Muscle layer of colon (tissue), 2 donors: ENCODE data around the gene OLFM2.
A peak's percentile ranks its signal among the peaks of the same experiment; 100 is the strongest.
"Not testable (repeated sequence)": the region's sequence is repeated elsewhere in the genome, so short reads cannot be mapped to it uniquely, and the experiment has no call there.

Experiments
- H3K27ac ChIP-seq: one replicate; pipeline ENCODE4 v1.7.0; 2013; ENCODE audit warnings: low read depth, mild to moderate bottlenecking, low read length, moderate library complexity
- H3K27me3 ChIP-seq, 2 donors: one replicate each; pipeline ENCODE4 v1.7.0; 2013; ENCODE audit warnings: low read length in 2 of 2, mild to moderate bottlenecking in 2 of 2; ENCODE audit not compliant: insufficient read depth in 2 of 2, control insufficient read depth in 1 of 2
- H3K36me3 ChIP-seq: one replicate; pipeline ENCODE4 v1.7.0; 2013; ENCODE audit warnings: mild to moderate bottlenecking, low read length; ENCODE audit not compliant: insufficient read depth
- H3K4me1 ChIP-seq: one replicate; pipeline ENCODE4 v1.7.0; 2013; ENCODE audit warnings: mild to moderate bottlenecking, low read length; ENCODE audit not compliant: insufficient read depth
- H3K4me3 ChIP-seq, 2 donors: one replicate each; pipeline ENCODE4 v1.7.0; 2013; ENCODE audit warnings: low read length in 2 of 2, low read depth in 1 of 2, mild to moderate bottlenecking in 1 of 2, moderate library complexity in 1 of 2
- H3K9ac ChIP-seq: one replicate; pipeline ENCODE4 v1.7.0; 2013; ENCODE audit warnings: low read length
- H3K9me3 ChIP-seq: one replicate; pipeline ENCODE4 v1.7.0; 2013; ENCODE audit warnings: mild to moderate bottlenecking, low read length
- donor health status: abdominal sarcoma.
- donor health status: Adenocarcinoma of cecum.

The OLFM2 gene

DNA sequence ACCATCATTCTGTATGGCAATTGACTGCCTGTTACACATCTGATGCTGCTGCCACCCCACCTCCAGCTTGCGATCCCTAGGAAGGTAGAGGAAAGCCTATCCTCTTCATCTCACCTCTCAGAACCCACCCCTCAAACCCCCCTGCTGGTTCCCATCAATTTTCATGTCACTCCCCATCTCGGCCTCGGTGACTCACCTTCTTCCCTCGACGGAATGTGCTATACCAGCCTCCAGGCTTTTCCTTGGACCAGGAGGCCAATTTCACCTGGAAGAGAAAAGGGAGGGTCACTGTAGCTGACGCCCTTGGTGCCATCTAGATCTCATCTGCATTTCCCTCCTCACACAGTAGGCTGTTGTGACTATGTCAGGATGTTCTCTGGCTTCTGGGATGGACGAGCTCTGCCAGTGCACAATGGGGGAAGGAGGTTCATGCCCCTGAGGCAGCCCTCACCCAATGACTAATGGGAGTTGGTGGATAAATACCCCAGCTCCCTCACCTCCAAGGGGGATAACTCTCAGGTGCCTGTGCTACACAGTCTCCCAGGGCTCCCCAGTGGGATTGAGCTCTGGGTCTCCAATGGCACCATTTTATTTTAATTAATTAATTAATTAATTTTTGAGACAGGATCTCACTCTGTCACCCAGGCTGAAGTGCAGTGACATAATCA, 26.4 kb upstream of the OLFM2 start:
- Histone ChIP-seq H3K9me3 (no peaks in the 10 kb centered on the region), H3K4me3 (no peak overlapping the region), H3K4me1 (no peaks in the 10 kb centered on the region), H3K27ac (no peak overlapping the region), H3K27me3 (peaks cover 0 to 11% of the 10 kb centered on the region in 2 donors), H3K9ac (no peak overlapping the region), H3K36me3 (no peaks in the 10 kb centered on the region)

DNA sequence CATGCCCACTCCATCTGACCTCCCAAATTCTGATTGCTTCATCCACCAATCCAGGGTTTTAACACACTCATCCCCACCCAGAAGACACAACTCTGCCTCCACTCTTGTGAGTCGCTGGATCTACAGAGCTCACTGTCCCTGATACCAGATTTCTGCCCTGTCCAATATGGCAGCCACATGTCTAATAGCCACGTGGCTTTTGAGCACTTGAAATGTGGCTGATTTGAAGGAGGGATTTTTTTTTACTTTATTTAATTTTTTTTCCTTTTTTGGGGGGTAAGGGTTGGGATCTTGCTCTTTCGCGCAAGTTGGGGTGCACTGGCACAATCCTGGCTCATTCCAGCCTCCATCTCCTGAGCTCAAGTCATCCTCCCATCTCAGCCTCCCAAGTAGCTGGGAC, 24.8 kb upstream of the OLFM2 start:
- Histone ChIP-seq H3K27me3 (no peaks in the 10 kb centered on the region), H3K9ac (no peak overlapping the region), H3K4me1 (no peaks in the 10 kb centered on the region), H3K27ac (no peak overlapping the region), H3K4me3 (no peak overlapping the region), H3K9me3 (no peaks in the 10 kb centered on the region), H3K36me3 (no peaks in the 10 kb centered on the region)

DNA sequence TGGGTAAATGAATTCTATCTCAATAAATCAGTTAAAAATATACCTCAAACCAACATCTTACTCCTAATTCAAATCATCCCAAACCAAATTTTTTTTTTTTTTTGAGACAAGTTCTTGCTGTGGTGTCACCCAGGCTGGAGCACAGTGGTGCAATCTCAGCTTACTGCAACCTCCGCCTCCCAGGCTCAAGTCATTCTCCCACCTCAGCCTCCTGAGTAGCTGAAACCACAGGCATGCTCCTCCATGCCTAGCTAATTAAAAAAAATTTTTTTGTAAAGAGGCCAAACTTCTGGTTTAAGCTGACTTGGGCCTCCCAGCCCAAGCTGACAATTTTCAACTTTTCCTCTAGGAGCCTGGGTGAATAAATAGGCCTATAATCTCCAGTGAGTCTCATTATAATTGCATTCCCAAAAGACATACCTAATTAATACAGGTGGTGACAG, 22.1 kb upstream of the OLFM2 start:
- H3K27ac ChIP-seq, result no peak overlapping the region
- H3K27me3 ChIP-seq, result no peaks in the 10 kb centered on the region
- H3K9me3 ChIP-seq, result no peaks in the 10 kb centered on the region
- H3K36me3 ChIP-seq, result no peaks in the 10 kb centered on the region
- no peak overlapping the region for H3K9ac ChIP-seq
- no peak overlapping the region for H3K4me3 ChIP-seq
- no peaks in the 10 kb centered on the region for H3K4me1 ChIP-seq

DNA sequence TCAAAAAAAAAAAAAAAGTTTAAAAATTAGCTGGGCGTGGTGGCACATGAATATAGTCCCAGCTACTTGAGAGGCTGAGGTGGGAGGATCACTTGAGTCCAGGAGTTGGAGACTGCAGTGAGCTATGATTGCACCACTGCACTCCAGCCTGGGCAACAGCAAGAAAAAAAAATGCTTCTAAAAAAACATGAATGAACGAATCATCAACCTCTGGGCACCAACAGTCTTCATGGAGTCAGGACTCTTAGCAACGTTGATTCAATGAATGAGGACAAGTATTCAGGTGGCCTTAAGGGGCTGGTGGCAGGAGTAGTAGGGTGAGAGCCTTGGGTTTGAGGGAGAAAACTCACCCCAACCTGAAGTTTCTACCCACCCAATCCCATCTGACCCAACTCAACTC, 20.6 kb upstream of the OLFM2 start:
- Histone ChIP-seq H3K27ac (no peak overlapping the region), H3K36me3 (no peaks in the 10 kb centered on the region), H3K4me1 (no peaks in the 10 kb centered on the region), H3K9me3 (no peaks in the 10 kb centered on the region), H3K27me3 (no peaks in the 10 kb centered on the region), H3K9ac (no peak overlapping the region), H3K4me3 (no peak overlapping the region)

DNA sequence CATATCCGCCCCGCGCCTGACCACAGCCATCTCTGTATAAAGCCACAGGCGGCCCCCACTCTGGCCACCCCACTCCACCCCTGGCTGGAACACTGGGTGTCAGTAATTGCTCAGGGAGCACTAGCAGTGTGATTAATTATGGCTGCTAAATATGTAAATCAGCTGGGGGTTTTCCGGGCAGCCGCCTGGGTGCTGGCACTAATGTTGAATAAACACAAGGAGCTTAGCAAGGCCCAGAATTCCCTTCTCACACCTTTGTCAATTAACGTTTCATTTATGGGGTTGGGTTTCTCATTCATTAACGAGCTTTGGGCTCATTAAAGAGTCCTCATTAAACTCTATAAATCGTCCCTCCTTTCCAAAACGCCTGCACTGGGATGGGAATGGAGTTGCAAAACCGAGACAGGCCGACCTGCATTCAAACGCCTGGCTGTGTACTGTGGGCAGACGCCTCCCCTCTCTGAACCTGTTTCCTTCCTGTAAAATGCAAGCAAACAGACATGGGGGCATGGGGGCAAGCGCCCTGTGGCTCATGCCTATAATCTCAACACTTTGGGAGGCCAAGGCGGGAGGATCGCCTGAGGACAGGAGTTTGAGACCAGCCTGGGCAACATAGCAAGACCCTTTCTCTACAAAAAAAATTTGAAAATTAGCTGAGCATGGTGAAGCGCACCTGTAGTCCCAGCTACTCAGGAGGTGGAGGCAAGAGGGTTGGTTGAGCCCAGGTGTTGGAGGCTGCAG, 17.7 kb upstream of the OLFM2 start:
- H3K9me3 ChIP-seq, result no peaks in the 10 kb centered on the region
- H3K27ac ChIP-seq, result no peak overlapping the region
- H3K36me3 ChIP-seq, result no peaks in the 10 kb centered on the region
- H3K27me3 ChIP-seq, result no peaks in the 10 kb centered on the region
- H3K4me3 ChIP-seq, result no peak overlapping the region
- H3K4me1 ChIP-seq, result no peaks in the 10 kb centered on the region
- H3K9ac ChIP-seq, result no peak overlapping the region

DNA sequence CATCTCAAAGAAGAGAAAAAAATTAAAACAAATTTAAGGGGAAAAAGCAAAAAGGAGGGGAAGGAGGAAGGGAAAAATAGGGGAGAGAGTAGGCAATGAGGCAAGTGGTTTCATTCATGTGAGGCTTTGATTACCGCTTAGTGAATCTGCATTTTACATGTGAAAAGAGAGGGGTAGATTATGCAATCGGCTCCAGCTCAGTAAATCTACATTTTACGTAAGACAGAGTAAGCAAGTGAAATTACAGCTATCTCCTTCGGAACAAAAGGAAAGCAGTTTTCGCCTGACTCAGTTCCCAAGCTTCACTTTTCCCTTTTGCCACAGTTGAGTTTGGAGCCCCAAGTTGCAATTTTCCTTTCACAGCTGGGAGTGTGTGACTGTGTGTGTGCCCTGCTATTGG, 16.0 kb upstream of the OLFM2 start:
- Histone ChIP-seq H3K9ac (no peak overlapping the region), H3K36me3 (no peaks in the 10 kb centered on the region), H3K27ac (no peak overlapping the region), H3K27me3 (no peaks in the 10 kb centered on the region), H3K4me1 (no peaks in the 10 kb centered on the region), H3K9me3 (no peaks in the 10 kb centered on the region), H3K4me3 (no peak overlapping the region)

DNA sequence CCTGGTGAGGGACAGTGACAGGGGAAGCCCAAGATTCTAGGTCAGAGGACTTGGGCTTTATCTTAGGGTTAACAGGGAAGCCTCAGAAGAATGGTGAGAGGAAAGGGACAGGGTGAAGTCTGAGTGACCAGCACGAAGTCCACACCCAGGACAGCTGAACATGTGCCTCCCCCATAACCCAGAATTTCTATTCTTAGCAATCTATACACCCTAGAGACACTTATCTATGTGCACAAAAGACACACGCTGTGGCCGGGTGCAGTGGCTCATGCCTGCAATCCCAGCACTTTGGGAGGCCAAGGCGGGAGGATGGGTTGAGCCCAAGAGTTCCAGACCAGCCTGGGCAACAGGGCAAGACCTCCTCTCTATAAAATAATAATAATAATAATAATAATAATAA, 11.1 kb upstream of the OLFM2 start:
- H3K27me3 ChIP-seq, result no peaks in the 10 kb centered on the region
- H3K27ac ChIP-seq, result no peak overlapping the region
- H3K4me1 ChIP-seq, result peaks cover 4% of the 10 kb centered on the region
- no peak overlapping the region for H3K9ac ChIP-seq
- no peak overlapping the region for H3K4me3 ChIP-seq
- no peaks in the 10 kb centered on the region for H3K9me3 ChIP-seq
- H3K36me3 ChIP-seq, result no peaks in the 10 kb centered on the region

DNA sequence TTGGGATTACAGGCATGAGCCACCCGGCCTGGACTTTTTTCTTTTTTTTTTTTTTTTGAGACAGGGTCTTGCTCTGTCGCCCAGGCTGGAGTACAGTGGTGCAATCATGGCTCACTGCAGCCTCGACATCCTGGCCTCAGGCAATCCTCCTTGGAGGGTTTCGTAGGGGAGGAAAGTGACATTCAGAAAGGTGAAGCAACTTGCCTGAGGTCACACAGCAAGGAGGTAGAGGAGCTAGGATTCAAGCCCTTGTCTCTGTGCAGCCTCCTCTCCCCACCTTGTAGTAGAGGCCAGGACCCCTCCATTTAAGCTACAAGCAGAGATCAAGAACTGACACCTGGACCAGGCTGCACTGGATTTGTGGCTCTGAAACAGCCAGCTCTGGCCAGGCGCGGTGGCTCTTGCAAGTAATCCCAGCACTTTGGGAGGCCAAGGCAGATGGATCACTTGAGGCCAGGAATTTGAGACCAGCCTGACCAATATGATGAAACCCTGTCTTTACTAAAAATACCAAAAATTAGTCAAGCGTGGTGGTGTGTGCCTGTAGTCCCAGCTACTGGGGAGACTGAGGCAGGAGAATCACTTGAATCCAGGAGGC, 10.3 kb upstream of the OLFM2 start:
- H3K27me3 ChIP-seq, H3K9ac ChIP-seq, H3K4me1 ChIP-seq, H3K36me3 ChIP-seq, H3K27ac ChIP-seq, H3K4me3 ChIP-seq, H3K9me3 ChIP-seq: not testable (repeated sequence)

DNA sequence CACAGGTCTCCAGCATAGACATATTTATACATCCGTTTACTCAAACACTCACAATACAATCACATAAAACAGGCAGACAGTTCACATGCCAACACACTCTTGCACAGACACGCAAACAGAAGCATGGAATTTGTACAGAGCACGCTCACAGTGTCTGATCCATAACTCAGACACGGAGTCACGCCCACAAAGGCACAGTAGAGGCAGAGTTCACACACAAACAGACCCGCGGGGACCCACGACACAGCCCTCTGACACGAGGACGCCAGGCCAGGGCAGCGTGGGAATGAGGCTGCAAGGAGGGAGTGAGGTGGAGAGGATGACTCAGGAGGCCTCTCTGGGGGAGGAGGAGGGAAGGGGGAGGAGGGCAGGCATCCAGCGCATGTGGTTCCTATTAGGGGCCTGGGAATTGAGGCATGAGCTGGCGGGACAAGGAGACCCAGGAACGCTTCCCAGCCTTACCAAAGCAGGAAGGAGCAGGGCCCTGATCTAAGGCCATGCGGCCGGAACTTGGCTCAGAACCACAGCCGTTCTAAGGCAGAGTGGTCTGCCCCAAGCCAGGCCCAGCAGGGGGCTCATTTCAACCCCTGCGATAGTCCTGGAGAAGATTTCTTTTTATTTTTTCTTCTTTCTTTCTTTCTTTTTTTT, 9.1 kb upstream of the OLFM2 start:
- Histone ChIP-seq H3K36me3 (no peaks in the 10 kb centered on the region), H3K4me3 (peak overlapping the region in 1 of 2 donors; percentile 47), H3K27ac (peak overlapping the region; percentile 58), H3K27me3 (no peaks in the 10 kb centered on the region), H3K4me1 (peaks cover 4% of the 10 kb centered on the region), H3K9me3 (no peaks in the 10 kb centered on the region), H3K9ac (no peak overlapping the region)

DNA sequence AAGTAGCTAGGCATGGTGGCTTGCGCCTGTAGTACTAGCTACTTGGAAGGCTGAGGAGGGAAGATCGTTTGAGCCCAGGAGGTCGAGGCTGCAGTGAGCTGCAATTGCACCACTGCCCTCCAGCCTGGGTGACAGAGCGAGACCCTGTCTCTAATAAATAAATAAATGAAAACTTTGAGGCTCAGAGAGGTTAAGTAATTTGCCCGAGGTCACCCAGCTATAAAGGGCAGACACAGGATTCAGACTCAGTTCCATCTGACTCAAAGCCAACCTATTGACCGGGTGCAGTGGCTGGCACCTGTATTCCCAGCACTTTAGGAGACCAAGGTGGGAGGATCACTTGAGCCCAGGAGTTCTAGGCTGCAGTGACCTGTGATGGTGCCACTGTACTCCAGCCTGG, 7.4 kb upstream of the OLFM2 start:
- Histone ChIP-seq H3K27me3 (no peaks in the 10 kb centered on the region), H3K27ac (no peak overlapping the region)

DNA sequence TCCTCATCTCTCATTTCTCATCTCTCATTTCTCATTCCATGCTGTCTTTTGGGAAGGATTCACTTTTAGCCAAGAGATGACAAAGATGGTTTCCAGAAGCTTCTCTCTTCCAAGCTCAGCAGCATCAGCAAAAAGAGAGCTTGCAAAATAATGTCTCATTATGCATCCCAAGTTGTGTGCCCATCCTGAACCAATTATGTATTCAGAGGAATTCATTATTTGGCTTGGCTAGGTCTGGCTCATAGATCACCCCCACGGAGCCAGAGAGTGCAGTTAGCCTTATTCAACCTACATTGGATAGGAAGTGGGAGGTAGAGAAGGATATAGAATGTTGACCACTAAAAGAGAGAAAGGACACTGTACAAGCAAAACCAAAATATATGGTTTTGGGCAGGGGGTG, 5.4 kb upstream of the OLFM2 start:
- H3K4me3 ChIP-seq, result no peak overlapping the region
- H3K36me3 ChIP-seq, result no peaks in the 10 kb centered on the region
- H3K4me1 ChIP-seq, result peaks cover 4% of the 10 kb centered on the region
- peaks cover 0 to 7% of the 10 kb centered on the region in 2 donors for H3K27me3 ChIP-seq
- H3K9ac ChIP-seq, result no peak overlapping the region
- no peaks in the 10 kb centered on the region for H3K9me3 ChIP-seq
- H3K27ac ChIP-seq, result no peak overlapping the region

More for the DNA sequence above, 7.4 kb upstream of the OLFM2 start:
- H3K36me3 ChIP-seq, result no peaks in the 10 kb centered on the region
- peaks cover 4% of the 10 kb centered on the region for H3K4me1 ChIP-seq
- H3K9ac ChIP-seq, result no peak overlapping the region
- H3K9me3 ChIP-seq, result no peaks in the 10 kb centered on the region
- H3K4me3 ChIP-seq, result no peak overlapping the region
